PFSK-1 (cell line): ENCODE data around the gene ITGB6.

Experiments used
- FOXP2 ChIP-seq: optimal IDR thresholded peaks from 2 replicates; pipeline ENCODE3; 2011; ENCODE audit warnings: borderline replicate concordance, control low read depth, inconsistent platforms; ENCODE audit not compliant: insufficient read depth; ENCODE audit errors: extremely low read length, extremely low read depth
- POLR2AphosphoS5 ChIP-seq: IDR thresholded peaks from 2 replicates; pipeline ENCODE4 v1.6.1; 2012; ENCODE audit warnings: low read depth, mild to moderate bottlenecking, control low read depth, low read length, moderate library complexity
- REST ChIP-seq, 2 experiments: IDR thresholded peaks; 2 replicates each; pipeline versions ENCODE4 v1.6.1 to v1.8.0; 2011 to 2012; ENCODE audit warnings: low read depth in 2 of 2, low read length in 2 of 2, control low read depth in 1 of 2, inconsistent platforms in 1 of 2, mild to moderate bottlenecking in 1 of 2, moderate library complexity in 1 of 2; ENCODE audit not compliant: insufficient read depth in 1 of 2
- SIN3A ChIP-seq: IDR thresholded peaks from 2 replicates; pipeline ENCODE4 v1.6.1; 2012; ENCODE audit warnings: mild to moderate bottlenecking, low read length, moderate library complexity, borderline replicate concordance; ENCODE audit not compliant: insufficient read depth
- TAF1 ChIP-seq: IDR thresholded peaks from 2 replicates; pipeline ENCODE4 v1.6.1; 2012; ENCODE audit warnings: low read length, control low read depth, borderline replicate concordance; ENCODE audit not compliant: insufficient read depth

ITGB6 gene

GRCh38 chr2:160207271-160207670 is 7.2 kb upstream of the ITGB6 start:
- no peak for TF ChIP-seq SIN3A
- no peak for TF ChIP-seq POLR2AphosphoS5
- no peak for TF ChIP-seq FOXP2
- TF ChIP-seq TAF1: no peak
- no peak for TF ChIP-seq REST (IDR thresholded peaks at IDR 0.05; ENCODE audit: insufficient read depth in 1 of 2, low read depth in 2 of 2, low read length in 2 of 2)

- no peak for TF ChIP-seq FOXP2
- TF ChIP-seq REST (IDR thresholded peaks at IDR 0.05; ENCODE audit: insufficient read depth in 1 of 2, low read depth in 2 of 2, low read length in 2 of 2): no peak
- no peak for TF ChIP-seq POLR2AphosphoS5
- TF ChIP-seq SIN3A: no peak
- no peak for TF ChIP-seq TAF1
Measured at GRCh38 chr2:160206436-160206835, 6.4 kb upstream of the ITGB6 start.

- TF ChIP-seq SIN3A (no peak), REST (IDR thresholded peaks at IDR 0.05; ENCODE audit: insufficient read depth in 1 of 2, low read depth in 2 of 2, low read length in 2 of 2) (no peak), POLR2AphosphoS5 (no peak), TAF1 (no peak), FOXP2 (no peak)
Measured at GRCh38 chr2:160205505-160205904, 5.4 kb upstream of the ITGB6 start.

GRCh38 chr2:160203422-160203821 is 3.4 kb upstream of the ITGB6 start:
- TF ChIP-seq TAF1: no peak
- TF ChIP-seq SIN3A: no peak
- TF ChIP-seq REST (IDR thresholded peaks at IDR 0.05; ENCODE audit: insufficient read depth in 1 of 2, low read depth in 2 of 2, low read length in 2 of 2): no peak
- no peak for TF ChIP-seq FOXP2
- no peak for TF ChIP-seq POLR2AphosphoS5

GRCh38 chr2:160203007-160203406 is 2.9 kb upstream of the ITGB6 start:
- TF ChIP-seq TAF1 (no peak), FOXP2 (no peak), REST (IDR thresholded peaks at IDR 0.05; ENCODE audit: insufficient read depth in 1 of 2, low read depth in 2 of 2, low read length in 2 of 2) (no peak), POLR2AphosphoS5 (no peak), SIN3A (no peak)
